HL-60 (cell line): ENCODE data around the gene KDM6A.
"Not testable (repeated sequence)": the region's sequence is repeated elsewhere in the genome, so short reads cannot be mapped to it uniquely, and the experiment has no call there.

Experiments used
- DNase-seq, 2 experiments: peaks; one replicate each; pipeline ENCODE4 v3.0.0-alpha.2; 2010 to 2020; ENCODE audit warnings: low read depth in 1 of 2, low spot score in 1 of 2
- H3K27ac ChIP-seq: fragments of 250-450 bp; sonication (Bioruptor Pico); replicated peaks from 2 replicates; pipeline ENCODE4 v1.5.1; 2020; ENCODE audit warnings: mild to moderate bottlenecking, moderate library complexity
- H3K27me3 ChIP-seq: fragments of 250-450 bp; sonication (Bioruptor Pico); 2 replicates; pipeline ENCODE4 v1.5.1; 2021; ENCODE audit warnings: mild to moderate bottlenecking, moderate library complexity; ENCODE audit not compliant: insufficient read depth, poor library complexity, severe bottlenecking
- H3K4me3 ChIP-seq: replicated peaks from 2 replicates; pipeline ENCODE4 v1.5.1; 2011; ENCODE audit warnings: mild to moderate bottlenecking, control low read depth, low read length; ENCODE audit not compliant: insufficient read depth
- GABPA ChIP-seq: IDR thresholded peaks from 2 replicates; pipeline ENCODE4 v1.6.1; 2012; ENCODE audit warnings: low read depth
- POLR2AphosphoS5 ChIP-seq: IDR thresholded peaks from 2 replicates; pipeline ENCODE4 v1.6.1; 2012; ENCODE audit warnings: low read depth
- SPI1 ChIP-seq: IDR thresholded peaks from 2 replicates; pipeline ENCODE4 v1.6.1; 2012; ENCODE audit warnings: low read depth, mild to moderate bottlenecking, borderline replicate concordance
- TF ChIP-seq, protein P1 (sequence below): IDR thresholded peaks from one replicate; pipeline ENCODE4 v1.5.1; 2011; ENCODE audit warnings: low read length, control low read depth, inconsistent platforms; ENCODE audit not compliant: insufficient read depth
- TF ChIP-seq, protein P2 (sequence below): IDR thresholded peaks from 2 replicates; pipeline ENCODE4 v1.6.1; 2012; ENCODE audit warnings: low read depth; ENCODE audit not compliant: insufficient replicate concordance

Gene KDM6A

DNA sequence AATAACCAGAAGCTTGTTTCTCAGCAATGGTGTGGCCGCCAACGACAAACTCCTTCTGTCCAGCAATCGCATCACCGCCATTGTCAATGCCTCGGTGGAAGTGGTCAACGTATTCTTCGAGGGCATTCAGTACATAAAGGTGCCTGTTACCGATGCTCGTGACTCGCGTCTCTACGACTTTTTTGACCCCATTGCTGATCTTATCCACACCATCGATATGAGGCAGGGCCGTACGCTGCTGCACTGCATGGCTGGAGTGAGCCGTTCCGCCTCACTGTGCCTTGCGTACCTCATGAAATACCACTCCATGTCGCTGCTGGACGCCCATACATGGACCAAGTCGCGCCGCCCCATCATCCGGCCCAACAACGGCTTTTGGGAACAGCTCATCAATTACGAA lies 28.8 kb upstream of the KDM6A start:
- Histone ChIP-seq H3K27me3 (no peaks in the 10 kb centered on the region), H3K27ac (no peak overlapping the region), H3K4me3 (no peak overlapping the region)
- TF ChIP-seq POLR2AphosphoS5 (no peak), GABPA (no peak), SPI1 (no peak)
- TF ChIP-seq, protein P1, sequence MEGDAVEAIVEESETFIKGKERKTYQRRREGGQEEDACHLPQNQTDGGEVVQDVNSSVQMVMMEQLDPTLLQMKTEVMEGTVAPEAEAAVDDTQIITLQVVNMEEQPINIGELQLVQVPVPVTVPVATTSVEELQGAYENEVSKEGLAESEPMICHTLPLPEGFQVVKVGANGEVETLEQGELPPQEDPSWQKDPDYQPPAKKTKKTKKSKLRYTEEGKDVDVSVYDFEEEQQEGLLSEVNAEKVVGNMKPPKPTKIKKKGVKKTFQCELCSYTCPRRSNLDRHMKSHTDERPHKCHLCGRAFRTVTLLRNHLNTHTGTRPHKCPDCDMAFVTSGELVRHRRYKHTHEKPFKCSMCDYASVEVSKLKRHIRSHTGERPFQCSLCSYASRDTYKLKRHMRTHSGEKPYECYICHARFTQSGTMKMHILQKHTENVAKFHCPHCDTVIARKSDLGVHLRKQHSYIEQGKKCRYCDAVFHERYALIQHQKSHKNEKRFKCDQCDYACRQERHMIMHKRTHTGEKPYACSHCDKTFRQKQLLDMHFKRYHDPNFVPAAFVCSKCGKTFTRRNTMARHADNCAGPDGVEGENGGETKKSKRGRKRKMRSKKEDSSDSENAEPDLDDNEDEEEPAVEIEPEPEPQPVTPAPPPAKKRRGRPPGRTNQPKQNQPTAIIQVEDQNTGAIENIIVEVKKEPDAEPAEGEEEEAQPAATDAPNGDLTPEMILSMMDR, result no peak
- TF ChIP-seq, protein P2, sequence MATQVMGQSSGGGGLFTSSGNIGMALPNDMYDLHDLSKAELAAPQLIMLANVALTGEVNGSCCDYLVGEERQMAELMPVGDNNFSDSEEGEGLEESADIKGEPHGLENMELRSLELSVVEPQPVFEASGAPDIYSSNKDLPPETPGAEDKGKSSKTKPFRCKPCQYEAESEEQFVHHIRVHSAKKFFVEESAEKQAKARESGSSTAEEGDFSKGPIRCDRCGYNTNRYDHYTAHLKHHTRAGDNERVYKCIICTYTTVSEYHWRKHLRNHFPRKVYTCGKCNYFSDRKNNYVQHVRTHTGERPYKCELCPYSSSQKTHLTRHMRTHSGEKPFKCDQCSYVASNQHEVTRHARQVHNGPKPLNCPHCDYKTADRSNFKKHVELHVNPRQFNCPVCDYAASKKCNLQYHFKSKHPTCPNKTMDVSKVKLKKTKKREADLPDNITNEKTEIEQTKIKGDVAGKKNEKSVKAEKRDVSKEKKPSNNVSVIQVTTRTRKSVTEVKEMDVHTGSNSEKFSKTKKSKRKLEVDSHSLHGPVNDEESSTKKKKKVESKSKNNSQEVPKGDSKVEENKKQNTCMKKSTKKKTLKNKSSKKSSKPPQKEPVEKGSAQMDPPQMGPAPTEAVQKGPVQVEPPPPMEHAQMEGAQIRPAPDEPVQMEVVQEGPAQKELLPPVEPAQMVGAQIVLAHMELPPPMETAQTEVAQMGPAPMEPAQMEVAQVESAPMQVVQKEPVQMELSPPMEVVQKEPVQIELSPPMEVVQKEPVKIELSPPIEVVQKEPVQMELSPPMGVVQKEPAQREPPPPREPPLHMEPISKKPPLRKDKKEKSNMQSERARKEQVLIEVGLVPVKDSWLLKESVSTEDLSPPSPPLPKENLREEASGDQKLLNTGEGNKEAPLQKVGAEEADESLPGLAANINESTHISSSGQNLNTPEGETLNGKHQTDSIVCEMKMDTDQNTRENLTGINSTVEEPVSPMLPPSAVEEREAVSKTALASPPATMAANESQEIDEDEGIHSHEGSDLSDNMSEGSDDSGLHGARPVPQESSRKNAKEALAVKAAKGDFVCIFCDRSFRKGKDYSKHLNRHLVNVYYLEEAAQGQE, result no peak
- DNase-seq, result no peak

DNA sequence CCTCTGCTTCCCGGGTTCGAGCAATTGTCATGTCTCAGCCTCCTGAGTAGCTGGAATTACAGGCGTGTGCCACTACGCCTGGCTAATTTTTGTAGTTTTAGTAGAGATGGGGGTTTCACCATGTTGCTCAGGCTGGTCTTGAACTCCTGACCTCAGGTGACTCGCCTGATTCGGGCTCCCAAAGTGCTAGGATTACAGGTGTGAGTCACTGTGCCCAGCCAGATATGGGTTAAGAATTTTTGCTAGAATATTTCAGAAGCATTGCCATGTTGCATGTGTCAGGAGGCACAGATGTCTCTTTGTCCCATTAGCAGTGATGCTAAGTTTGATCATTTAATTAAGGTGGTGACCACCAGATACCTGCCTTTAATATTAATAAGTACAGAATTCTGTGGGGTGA lies 22.1 kb upstream of the KDM6A start:
- not testable (repeated sequence) for DNase-seq, H3K4me3 ChIP-seq, H3K27ac ChIP-seq, H3K27me3 ChIP-seq

DNA sequence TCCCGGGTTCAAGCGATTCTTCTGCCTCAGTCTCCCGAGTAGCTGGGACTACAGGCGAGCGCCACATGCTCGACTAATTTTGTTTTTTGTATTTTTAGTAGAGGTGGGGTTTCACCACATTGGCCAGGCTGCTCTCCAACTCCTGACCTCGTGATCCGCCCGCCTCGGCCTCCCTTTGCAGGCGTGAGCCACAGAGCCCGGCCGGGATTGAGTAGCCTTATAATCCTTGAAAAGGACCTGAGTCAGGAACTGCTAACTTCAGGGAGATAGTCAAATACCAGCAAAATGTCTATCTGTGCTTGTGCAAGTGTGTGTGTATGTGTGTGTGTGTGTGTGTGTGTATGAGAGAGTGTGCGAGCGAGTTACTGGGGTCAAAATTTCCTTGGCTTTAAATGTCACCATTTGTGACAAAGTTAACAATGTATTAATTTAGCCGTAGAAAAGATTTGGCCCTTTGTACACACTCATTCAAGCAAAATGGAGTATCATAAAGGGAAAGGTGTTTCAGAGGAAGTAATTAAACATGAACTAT lies 1.8 kb upstream of the KDM6A start:
- no peaks in the 10 kb centered on the region for H3K27me3 ChIP-seq
- TF ChIP-seq SPI1, result no peak
- TF ChIP-seq, protein P2, result peak; percentile 71
- H3K4me3 ChIP-seq, result peak overlapping the region; percentile 54
- H3K27ac ChIP-seq, result peak overlapping the region; percentile 96
- DNase-seq, result no peak

DNA sequence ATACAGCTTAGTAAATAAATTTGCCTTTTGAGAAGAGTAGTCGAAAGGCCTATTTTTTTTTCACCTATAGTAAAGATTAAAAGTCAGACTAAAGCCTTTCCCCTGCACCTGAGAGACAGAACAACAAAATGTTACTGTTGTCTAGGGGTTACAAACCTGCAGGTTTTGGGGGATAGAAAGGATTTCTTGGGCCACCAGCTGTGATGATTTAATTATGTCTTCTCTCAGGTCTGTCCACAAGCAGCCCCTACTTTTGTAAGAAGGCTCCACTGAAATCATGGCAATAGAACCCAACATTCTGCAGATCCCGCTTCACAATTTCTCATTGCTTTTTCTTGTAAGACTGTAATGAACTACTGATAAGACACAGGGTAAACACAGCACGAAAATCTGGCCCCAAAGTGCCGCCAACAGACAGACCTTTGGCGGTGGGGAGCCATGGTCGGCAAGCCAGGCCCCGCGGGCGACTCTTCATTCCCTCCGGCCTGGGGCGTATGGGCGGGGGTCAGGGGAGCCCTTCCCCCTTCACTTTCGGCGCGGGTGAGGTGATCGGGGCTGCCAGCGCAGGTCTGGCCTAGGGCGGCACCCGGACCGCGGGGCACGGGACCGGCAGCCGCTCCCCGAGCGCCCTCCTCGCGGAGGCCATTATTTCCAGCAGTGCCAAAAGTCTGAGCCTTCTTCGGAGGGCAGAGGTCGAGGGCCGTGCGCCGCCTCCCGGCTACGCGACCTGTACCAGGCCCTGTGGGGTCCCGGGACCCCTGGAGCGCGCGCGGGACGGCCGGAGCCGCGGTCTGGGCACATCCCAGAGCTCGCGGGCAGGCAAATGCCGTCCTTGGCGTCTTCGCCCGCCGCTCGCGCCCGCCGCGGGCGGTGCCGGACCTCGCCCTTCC lies 812 bp upstream of the KDM6A start:
- H3K27me3 ChIP-seq, result no peaks in the 10 kb centered on the region
- H3K4me3 ChIP-seq, result peak overlapping the region; percentile 54
- TF ChIP-seq, protein P1, result no peak
- TF ChIP-seq GABPA (no peak), POLR2AphosphoS5 (no peak), SPI1 (no peak)
- TF ChIP-seq, protein P2, result no peak
- H3K27ac ChIP-seq, result peak overlapping the region; percentile 96
- peak in 1 of 2 experiments; percentile 37 for DNase-seq
